GM10847 (cell line): ENCODE data around the gene EFCAB6.

Source experiments
- POLR2A ChIP-seq: IDR thresholded peaks from 2 replicates; pipeline ENCODE4 v1.6.1; 2011; ENCODE audit not compliant: insufficient read length; ENCODE audit errors: extremely low read depth

The EFCAB6 gene

GRCh38 chr22:43530349-43531201 is 281.5 kb downstream of the EFCAB6 start:
- TF ChIP-seq POLR2A = no peak

- TF ChIP-seq POLR2A = no peak
Measured at GRCh38 chr22:43529934-43530333, 282.2 kb downstream of the EFCAB6 start.

- TF ChIP-seq POLR2A = no peak
Measured at GRCh38 chr22:43529461-43529860, 282.6 kb downstream of the EFCAB6 start.

- no peak for TF ChIP-seq POLR2A
Measured at GRCh38 chr22:43528601-43529360, 283.3 kb downstream of the EFCAB6 start.

- no peak for TF ChIP-seq POLR2A
Measured at GRCh38 chr22:43526946-43527345, 285.2 kb downstream of the EFCAB6 start.

- no peak for TF ChIP-seq POLR2A
Measured at GRCh38 chr22:43526117-43526655, 285.9 kb downstream of the EFCAB6 start.

- TF ChIP-seq POLR2A = no peak
Measured at GRCh38 chr22:43521716-43522115, 290.4 kb downstream of the EFCAB6 start.

- TF ChIP-seq POLR2A = no peak
Measured at GRCh38 chr22:43520632-43521039, 291.5 kb downstream of the EFCAB6 start.

- no peak for TF ChIP-seq POLR2A
Measured at GRCh38 chr22:43516996-43517635, 295.0 kb downstream of the EFCAB6 start.

GRCh38 chr22:43516386-43516785 is 295.7 kb downstream of the EFCAB6 start:
- no peak for TF ChIP-seq POLR2A

GRCh38 chr22:43515902-43516301 is 296.2 kb downstream of the EFCAB6 start:
- no peak for TF ChIP-seq POLR2A

- TF ChIP-seq POLR2A = no peak
Measured at GRCh38 chr22:43515411-43515810, 296.7 kb downstream of the EFCAB6 start.

- no peak for TF ChIP-seq POLR2A
Measured at GRCh38 chr22:43514476-43515157, 297.5 kb downstream of the EFCAB6 start.

- no peak for TF ChIP-seq POLR2A
Measured at GRCh38 chr22:43512279-43512678, 299.8 kb downstream of the EFCAB6 start.
